SH-SY5Y (cell line): ENCODE data around the gene PADI1.

ENCODE experiments used
- GATA2 ChIP-seq: IDR thresholded peaks from 2 replicates; pipeline ENCODE4 v1.6.1; 2011; ENCODE audit warnings: mild to moderate bottlenecking, low read depth, low read length
- GATA3 ChIP-seq: IDR thresholded peaks from 2 replicates; pipeline ENCODE4 v1.6.1; 2011; ENCODE audit warnings: low read depth, mild to moderate bottlenecking, low read length, moderate library complexity

GRCh38 chr1:17197696-17198095 lies 7.2 kb upstream of the PADI1 start:
- TF ChIP-seq GATA2 (no peak), GATA3 (no peak)
